ENCODE data around the gene SMIM45.

Gene SMIM45

DNA sequence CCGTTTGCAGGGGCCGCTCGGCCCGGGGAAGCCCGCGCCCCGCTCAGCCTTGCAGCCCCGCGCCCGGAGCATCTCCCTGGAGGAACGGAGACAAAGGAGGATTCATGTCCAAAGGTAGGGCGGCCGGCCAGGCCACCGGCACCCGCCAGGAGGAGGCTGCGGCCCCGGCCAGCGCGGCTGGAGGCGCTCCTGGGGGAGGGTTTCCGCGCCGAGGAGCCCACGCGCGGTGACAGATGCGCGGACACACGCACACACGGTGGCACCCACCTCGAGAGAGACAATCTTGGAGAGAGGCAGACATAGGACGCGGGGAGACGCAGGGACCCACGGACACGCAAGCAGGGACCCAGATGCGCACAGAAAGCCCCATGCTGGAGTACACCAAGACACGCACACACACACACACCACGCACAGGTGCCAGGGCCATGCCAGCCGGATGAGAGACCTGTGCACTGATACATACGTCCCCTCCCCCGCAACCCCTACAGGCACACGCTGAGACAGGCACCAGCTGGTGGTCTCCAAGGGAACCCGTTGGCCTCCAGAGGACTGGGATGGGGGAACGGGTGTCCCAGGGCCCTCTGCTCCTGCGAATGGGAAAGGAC, 25.1 kb downstream of the SMIM45 start:
- peak overlapping the region; percentile 17; the same call in 1 of the 2 replicates for H3K4me3 ChIP-seq (ENCODE audit: low read depth, low read length)
- TF ChIP-seq, protein P1, sequence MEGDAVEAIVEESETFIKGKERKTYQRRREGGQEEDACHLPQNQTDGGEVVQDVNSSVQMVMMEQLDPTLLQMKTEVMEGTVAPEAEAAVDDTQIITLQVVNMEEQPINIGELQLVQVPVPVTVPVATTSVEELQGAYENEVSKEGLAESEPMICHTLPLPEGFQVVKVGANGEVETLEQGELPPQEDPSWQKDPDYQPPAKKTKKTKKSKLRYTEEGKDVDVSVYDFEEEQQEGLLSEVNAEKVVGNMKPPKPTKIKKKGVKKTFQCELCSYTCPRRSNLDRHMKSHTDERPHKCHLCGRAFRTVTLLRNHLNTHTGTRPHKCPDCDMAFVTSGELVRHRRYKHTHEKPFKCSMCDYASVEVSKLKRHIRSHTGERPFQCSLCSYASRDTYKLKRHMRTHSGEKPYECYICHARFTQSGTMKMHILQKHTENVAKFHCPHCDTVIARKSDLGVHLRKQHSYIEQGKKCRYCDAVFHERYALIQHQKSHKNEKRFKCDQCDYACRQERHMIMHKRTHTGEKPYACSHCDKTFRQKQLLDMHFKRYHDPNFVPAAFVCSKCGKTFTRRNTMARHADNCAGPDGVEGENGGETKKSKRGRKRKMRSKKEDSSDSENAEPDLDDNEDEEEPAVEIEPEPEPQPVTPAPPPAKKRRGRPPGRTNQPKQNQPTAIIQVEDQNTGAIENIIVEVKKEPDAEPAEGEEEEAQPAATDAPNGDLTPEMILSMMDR (IDR thresholded peaks at IDR 0.05; ENCODE audit: low read depth, low read length), result no peak

DNA sequence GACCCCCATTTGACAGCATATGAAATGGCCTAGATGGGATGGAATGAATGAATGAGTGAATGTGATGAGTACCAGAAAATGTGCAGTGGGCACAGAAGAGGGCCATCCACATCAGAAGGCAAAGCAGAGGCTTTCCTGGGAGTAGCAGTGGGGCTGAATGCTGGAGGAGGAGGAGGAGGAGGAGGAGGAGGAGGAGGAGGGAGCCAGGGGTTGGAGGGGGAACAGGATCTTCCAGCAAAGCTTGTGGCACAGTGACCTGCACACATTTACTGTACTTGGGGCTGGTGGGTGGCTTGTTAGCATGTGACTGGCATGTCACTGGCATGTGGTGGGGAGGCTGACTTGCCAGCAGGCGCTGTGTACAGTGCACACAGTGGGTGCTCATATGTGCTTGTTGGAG, 26.8 kb downstream of the SMIM45 start:
- TF ChIP-seq, protein P1 (IDR thresholded peaks at IDR 0.05; ENCODE audit: low read depth, low read length), result no peak

DNA sequence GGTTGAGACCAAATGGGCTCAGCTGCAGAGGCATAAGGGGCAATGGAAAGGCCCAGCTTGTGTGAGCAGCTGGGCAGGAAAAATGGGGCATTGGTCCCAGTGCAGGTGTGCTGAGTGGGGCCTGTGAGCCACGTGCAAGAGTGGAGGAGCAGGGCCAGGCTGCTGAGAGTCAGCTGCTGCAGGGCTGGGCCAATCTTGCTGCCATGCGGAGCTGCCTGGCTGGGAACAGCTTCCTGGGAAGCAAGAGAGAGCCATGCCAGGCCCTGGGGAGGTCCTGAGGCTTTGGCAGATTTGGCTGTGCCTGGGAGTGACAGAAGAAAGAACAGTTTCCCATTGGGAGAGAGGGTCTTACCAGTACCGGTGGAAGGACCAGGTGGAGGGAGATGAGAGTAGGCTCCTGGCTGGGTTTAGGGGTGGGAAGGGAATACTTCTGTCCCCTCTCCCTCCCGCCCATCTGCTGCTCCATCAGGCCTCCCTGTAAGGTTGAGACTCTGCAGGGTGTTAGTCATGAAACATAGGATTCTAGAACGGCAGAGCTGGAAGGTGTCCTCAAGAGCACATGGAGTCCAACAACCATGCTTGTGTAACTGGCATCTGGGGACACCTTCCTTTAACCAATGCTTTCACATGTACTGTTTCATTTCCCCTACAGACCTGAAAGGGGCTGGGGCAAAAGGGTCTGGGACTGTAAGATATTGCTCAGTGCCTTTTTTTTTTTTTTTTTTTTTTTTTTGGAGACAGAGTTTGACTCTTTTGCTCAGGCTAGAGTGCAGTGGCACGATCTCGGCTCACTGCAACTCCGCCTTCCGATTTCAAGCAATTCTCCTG, 27.7 kb downstream of the SMIM45 start:
- TF ChIP-seq, protein P1 (IDR thresholded peaks at IDR 0.05; ENCODE audit: low read depth, low read length), result no peak

More for the DNA sequence above, 26.8 kb downstream of the SMIM45 start:
- H3K4me3 ChIP-seq (ENCODE audit: low read depth, low read length), result no peak overlapping the region

DNA sequence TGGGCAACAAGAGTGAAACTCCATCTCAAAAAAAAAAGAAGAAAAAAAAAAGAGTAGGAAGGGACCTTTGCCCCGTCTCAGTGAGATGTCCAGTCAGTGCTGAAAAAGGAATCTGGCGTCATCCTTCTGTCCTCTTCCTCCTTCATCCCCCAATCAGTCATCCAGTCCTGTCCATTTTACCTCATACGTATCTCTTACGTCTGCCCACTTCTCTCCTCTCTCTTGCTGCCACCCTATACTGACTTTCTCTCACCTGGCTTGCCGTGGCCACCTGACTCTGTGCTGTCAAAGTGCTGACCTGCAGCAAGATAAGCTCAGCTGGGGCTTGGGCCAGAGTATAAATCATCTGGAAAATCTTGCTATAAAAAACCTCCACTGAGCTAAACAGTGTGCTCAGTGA, 30.9 kb downstream of the SMIM45 start:
- H3K4me3 ChIP-seq (ENCODE audit: low read depth, low read length), result no peak overlapping the region
- TF ChIP-seq, protein P1 (IDR thresholded peaks at IDR 0.05; ENCODE audit: low read depth, low read length), result no peak

More for the DNA sequence above, 27.7 kb downstream of the SMIM45 start:
- no peak overlapping the region for H3K4me3 ChIP-seq (ENCODE audit: low read depth, low read length)

DNA sequence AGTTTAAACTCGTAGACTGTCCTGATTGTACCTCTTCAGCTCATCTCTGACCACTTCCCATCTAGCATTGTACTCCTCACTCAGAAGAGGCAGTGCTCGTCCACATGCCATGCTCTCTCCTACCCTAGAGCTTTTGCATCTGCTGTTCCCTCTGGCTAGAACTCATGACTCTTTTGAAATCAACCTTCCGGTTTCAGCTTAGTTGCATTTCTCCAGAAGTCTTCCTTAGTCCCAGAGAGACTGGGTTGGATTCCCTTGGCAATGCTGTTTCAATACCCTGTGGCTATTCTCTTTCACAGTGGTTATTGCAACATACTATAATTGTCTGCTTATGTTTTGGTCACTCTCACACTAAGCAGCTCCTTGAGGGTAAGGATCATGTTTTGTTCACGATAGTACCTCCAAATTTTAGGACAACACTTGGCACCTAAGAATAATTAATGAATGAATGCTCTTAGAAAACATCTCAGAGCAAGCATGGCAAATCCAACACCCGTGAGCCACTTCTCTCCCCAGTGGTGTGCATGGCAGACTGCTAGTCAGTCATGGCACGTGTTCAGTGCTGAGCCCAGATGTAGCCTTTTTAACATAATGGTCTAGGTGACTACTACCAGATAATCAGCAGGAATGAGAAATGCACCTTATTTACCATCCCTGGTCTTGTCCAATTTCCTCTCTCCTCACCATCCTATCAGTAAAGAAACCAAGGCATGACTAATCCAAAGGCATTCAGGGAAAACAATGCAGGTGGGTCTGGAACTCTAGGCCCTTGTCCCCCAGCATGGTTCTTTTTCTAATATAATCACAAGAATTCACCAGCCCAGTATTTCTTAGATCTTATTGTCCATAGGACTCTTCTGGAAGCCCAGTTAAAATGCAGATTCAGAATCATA, 31.8 kb downstream of the SMIM45 start:
- TF ChIP-seq, protein P1 (IDR thresholded peaks at IDR 0.05; ENCODE audit: low read depth, low read length), result no peak
- H3K4me3 ChIP-seq (ENCODE audit: low read depth, low read length), result no peak overlapping the region

DNA sequence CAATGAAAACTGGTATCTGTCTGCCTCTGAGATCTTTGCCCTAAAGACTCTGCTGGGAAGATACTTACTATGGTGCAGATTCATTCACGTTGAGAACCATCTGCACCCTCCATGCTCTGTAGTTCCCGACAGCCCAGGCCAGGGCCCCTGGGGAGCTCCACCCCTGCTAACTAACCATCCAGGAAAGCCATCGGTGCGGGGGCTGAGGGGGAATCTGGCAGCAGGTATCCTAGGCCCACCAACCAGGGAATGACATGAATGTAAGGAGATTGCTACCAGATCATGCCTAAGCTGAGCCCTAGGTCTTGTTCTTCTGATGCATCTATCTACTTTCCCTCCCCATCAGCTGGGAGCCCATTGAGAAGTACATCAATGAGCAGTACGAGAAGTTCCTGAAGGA, 35.3 kb downstream of the SMIM45 start:
- H3K4me3 ChIP-seq (ENCODE audit: low read depth, low read length), result no peak overlapping the region
- TF ChIP-seq, protein P1 (IDR thresholded peaks at IDR 0.05; ENCODE audit: low read depth, low read length), result no peak

Data from WI38 (cell line).